Stimulated activated naive B cell treated with anti-CD40 and anti-IgM and Interleukin-4, amounts not matched to agents 10 μg/mL and 1 μg/mL and 100 μg/mL, for 72 hours (primary cell): ENCODE measurements around the gene OPRD1.

Source experiments
- ATAC-seq, 2 donors: fragments of 150-1000 bp; cut with Tn5 transposase; replicated peaks; 2 replicates each; pipeline ENCODE4 v1.10.0; 2021; ENCODE audit warnings: moderate library complexity in 1 of 2
- DNase-seq: peaks from one replicate; pipeline ENCODE4 v3.0.0; 2021
- H3K27ac Mint-ChIP-seq: one replicate; pipeline ENCODE4 v1.8.0; 2022; ENCODE audit warnings: mild to moderate bottlenecking, mixed read lengths
- H3K27me3 Mint-ChIP-seq, 2 donors: one replicate each; pipeline ENCODE4 v1.8.0; 2022; ENCODE audit warnings: mixed read lengths in 2 of 2
- H3K36me3 Mint-ChIP-seq, 2 donors: one replicate each; pipeline ENCODE4 v1.8.0; 2022; ENCODE audit warnings: mixed read lengths in 2 of 2, mild to moderate bottlenecking in 1 of 2
- H3K4me1 Mint-ChIP-seq, 2 donors: one replicate each; pipeline ENCODE4 v1.8.0; 2022; ENCODE audit warnings: mixed read lengths in 2 of 2, mild to moderate bottlenecking in 1 of 2
- H3K4me3 Mint-ChIP-seq, 2 donors: one replicate each; pipeline ENCODE4 v1.8.0; 2022; ENCODE audit warnings: mild to moderate bottlenecking in 2 of 2, mixed read lengths in 2 of 2, moderate library complexity in 1 of 2
- H3K9me3 Mint-ChIP-seq, 2 donors: one replicate each; pipeline ENCODE4 v1.8.0; 2022; ENCODE audit warnings: mixed read lengths in 2 of 2, mild to moderate bottlenecking in 1 of 2

Gene OPRD1

DNA sequence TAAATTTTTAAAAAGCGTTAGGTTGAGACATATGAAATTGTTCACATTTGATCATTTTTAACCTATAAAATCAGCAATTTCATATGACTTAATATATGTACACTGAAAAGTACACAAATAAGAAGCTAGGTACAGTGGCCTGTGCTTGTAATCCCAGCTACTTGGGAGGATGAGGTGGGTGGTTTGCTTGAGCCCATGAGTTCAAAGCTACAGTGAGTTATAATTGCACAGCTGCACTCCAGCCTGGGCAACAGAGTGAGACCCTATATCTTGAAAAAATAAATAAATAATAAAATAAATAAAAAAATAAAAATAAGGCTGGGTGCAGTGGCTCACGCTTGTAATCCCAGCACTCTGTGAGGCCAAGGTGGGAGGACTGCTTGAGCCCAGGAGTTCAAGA is 97.2 kb downstream of the OPRD1 start:
- peaks cover 6 to 13% of the 10 kb centered on the region in 2 donors for H3K36me3 Mint-ChIP-seq
- H3K9me3 Mint-ChIP-seq: peaks cover 0 to 2% of the 10 kb centered on the region in 2 donors
- H3K4me1 Mint-ChIP-seq: peaks cover 19 to 30% of the 10 kb centered on the region in 2 donors
- H3K27ac Mint-ChIP-seq: no peak overlapping the region
- no peaks in the 10 kb centered on the region for H3K27me3 Mint-ChIP-seq
- no peak overlapping the region for H3K4me3 Mint-ChIP-seq
- DNase-seq (no peak), ATAC-seq (no peak)

GRCh38 chr1:28910379-28911115 is 98.6 kb downstream of the OPRD1 start:
- Mint-ChIP-seq H3K27ac (no peak overlapping the region), H3K27me3 (no peaks in the 10 kb centered on the region)

DNA sequence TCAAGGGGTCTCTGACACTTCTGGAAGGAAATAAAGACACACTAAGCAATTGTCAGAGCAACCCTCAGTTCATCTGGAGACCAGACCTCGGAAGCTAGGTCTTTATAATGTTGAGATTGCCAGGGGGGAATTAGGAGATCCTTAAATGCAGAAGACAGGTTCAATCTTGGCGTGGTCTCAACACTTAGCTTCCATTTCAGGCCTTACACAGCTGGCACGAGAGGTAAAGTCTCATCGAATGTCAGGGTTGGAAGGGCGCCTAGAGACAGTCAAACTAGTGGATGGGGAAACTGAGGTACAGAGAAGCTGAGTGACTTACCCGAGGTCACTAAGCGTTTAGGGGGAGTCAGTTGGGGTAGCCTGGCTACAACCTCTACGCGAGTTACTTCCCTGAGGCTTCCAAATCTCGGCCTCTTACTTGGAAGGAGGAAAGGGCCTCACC is 101.8 kb downstream of the OPRD1 start:
- Mint-ChIP-seq H3K4me1 (peaks cover 29 to 55% of the 10 kb centered on the region in 2 donors), H3K9me3 (no peaks in the 10 kb centered on the region), H3K4me3 (peak overlapping the region; percentile 84 to 85), H3K27me3 (no peaks in the 10 kb centered on the region), H3K27ac (peak overlapping the region; percentile 88), H3K36me3 (peaks cover 4 to 8% of the 10 kb centered on the region in 2 donors)
- ATAC-seq (peak in 1 of 2 donors; percentile 5), DNase-seq (no peak)

More at GRCh38 chr1:28910379-28911115, 98.6 kb downstream of the OPRD1 start:
- H3K4me3 Mint-ChIP-seq: no peak overlapping the region
- no peaks in the 10 kb centered on the region for H3K9me3 Mint-ChIP-seq
- peaks cover 21 to 37% of the 10 kb centered on the region in 2 donors for H3K4me1 Mint-ChIP-seq
- H3K36me3 Mint-ChIP-seq: peaks cover 3 to 10% of the 10 kb centered on the region in 2 donors
- no peak for ATAC-seq
- DNase-seq: no peak

GRCh38 chr1:28914228-28915030 is 102.5 kb downstream of the OPRD1 start, which contains the start of gene EPB41:
EPB41 (plus strand) TSS chr1:28914569; CDS start chr1:28987438, 72,869 bp downstream.
- ATAC-seq (peak; percentile 94 to 96), DNase-seq (peak; percentile 87)
- H3K27me3 Mint-ChIP-seq: no peaks in the 10 kb centered on the region
- peak within 1 kb of the TSS; percentile 84 to 85 for H3K4me3 Mint-ChIP-seq
- peak within 1 kb of the TSS; percentile 88 for H3K27ac Mint-ChIP-seq
- peaks cover 31 to 56% of the 10 kb centered on the region in 2 donors for H3K4me1 Mint-ChIP-seq
- no peaks in the 10 kb centered on the region for H3K9me3 Mint-ChIP-seq
- peaks cover 5 to 8% of the 10 kb centered on the region in 2 donors for H3K36me3 Mint-ChIP-seq

DNA sequence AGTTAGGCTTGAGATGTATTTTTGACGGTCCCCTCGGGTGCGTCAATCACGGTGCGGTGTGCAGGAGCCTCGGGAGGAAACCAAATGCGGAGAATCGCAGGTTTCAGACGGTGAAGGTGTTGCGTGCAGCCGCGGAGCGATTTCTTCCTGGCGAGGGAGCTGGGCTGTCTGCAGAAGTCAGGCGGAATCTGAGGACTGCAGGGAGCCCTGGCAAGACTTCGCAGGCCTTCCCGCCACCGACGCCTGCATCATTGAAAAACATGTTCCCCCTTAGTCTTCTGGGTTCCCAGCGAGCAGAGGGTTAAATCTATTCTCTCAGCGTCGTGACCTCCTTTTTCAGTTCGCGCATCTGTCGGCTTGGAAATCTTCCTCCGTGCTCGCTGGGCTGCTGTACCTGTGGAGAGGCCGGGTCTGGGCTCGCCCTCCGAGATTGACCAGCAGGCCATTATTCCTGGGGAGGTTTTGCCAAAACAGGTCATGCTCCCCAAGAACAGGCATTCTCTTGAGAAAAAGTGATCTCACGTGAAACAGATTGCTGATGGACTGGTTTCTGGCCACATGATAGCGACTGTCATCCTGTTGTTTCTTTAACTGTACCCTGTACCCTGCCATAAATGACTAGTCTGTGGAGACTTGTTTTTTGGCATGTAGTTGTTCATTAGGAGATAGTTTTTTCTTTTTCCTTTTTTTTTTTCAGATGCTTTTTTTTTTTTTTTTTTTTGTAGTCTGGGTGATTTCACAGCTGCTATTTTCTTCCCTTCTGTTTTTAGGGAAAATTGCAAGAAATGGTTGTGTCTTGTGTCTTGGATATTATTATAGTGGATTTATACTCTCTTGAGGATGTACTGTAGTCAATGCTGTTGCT is 103.3 kb downstream of the OPRD1 start:
- Mint-ChIP-seq H3K4me1 (peaks cover 31 to 54% of the 10 kb centered on the region in 2 donors), H3K27ac (peak overlapping the region; percentile 86), H3K9me3 (no peaks in the 10 kb centered on the region), H3K36me3 (peaks cover 5 to 8% of the 10 kb centered on the region in 2 donors), H3K4me3 (peak overlapping the region; percentile 84 to 85), H3K27me3 (no peaks in the 10 kb centered on the region)
- DNase-seq (peak; percentile 9), ATAC-seq (peak; percentile 17 to 22)

DNA sequence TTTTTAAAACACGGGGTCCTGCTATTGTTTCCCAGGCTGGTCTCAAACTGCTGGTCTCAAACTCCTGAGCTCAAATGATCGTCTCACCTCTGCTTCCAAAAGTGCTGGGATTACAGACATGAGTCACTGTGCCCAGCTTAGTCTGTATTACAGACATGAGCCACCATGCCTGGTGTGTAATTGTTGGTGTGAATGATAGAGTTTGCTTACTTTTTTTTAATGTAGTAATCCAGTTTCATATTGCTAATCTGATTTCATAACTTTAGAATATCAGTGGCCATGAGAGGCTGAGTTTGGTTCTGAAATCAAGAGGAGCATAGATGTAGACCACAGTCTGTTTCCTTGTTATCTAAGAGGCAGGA is 105.8 kb downstream of the OPRD1 start:
- Mint-ChIP-seq H3K4me1 (peaks cover 29 to 55% of the 10 kb centered on the region in 2 donors), H3K9me3 (no peaks in the 10 kb centered on the region), H3K27me3 (no peaks in the 10 kb centered on the region), H3K4me3 (no peak overlapping the region), H3K36me3 (peaks cover 4 to 5% of the 10 kb centered on the region in 2 donors), H3K27ac (no peak overlapping the region)
- ATAC-seq: no peak
- DNase-seq: no peak
